Neural progenitor cell (in vitro differentiated cells): ENCODE measurements around the gene CA5A.

Experiments used
- EZH2 ChIP-seq: fragments of 200-600 bp; sonication (generic); IDR thresholded peaks from 2 replicates; pipeline ENCODE4 v1.6.1; 2017; ENCODE audit warnings: antibody characterized with exemption, mild to moderate bottlenecking, moderate library complexity
- EZH2phosphoT487 ChIP-seq: fragments of 200-600 bp; sonication (generic); IDR thresholded peaks from 2 replicates; pipeline ENCODE4 v1.6.1; 2017; ENCODE audit warnings: antibody characterized with exemption
- TF ChIP-seq, protein P1 (sequence below): fragments of 200-600 bp; sonication (generic); IDR thresholded peaks from 2 replicates; pipeline ENCODE4 v1.5.1; 2017; ENCODE audit warnings: antibody characterized with exemption, mild to moderate bottlenecking

DNA sequence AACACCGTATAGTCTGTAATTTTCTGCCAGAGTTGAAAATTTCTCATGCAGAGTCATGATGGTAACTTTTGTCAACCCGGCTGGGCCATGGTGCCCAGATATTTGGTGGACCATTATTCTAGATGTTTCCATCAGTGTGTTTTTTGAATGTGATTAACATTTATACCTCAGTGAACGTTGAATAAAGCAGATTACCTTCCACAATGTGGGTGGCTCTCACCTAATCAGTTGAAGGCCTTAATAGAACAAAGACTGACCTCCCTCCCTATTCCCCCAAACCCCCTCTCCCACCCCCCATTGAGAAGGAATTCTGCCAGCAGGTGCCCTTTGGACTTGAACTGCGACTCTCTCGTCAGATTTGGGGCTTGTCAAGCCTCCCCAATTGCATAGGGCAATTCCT is 6.4 kb upstream of the CA5A start:
- TF ChIP-seq, protein P1, sequence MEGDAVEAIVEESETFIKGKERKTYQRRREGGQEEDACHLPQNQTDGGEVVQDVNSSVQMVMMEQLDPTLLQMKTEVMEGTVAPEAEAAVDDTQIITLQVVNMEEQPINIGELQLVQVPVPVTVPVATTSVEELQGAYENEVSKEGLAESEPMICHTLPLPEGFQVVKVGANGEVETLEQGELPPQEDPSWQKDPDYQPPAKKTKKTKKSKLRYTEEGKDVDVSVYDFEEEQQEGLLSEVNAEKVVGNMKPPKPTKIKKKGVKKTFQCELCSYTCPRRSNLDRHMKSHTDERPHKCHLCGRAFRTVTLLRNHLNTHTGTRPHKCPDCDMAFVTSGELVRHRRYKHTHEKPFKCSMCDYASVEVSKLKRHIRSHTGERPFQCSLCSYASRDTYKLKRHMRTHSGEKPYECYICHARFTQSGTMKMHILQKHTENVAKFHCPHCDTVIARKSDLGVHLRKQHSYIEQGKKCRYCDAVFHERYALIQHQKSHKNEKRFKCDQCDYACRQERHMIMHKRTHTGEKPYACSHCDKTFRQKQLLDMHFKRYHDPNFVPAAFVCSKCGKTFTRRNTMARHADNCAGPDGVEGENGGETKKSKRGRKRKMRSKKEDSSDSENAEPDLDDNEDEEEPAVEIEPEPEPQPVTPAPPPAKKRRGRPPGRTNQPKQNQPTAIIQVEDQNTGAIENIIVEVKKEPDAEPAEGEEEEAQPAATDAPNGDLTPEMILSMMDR = no peak
- TF ChIP-seq EZH2 = no peak
- TF ChIP-seq EZH2phosphoT487 = no peak
